Measurements from ENCODE around the gene EPYC. TPM values are rescaled to one million over a fixed set of nuclear protein-coding genes. Genes with fewer than 3 reads are reported as not detected.

EPYC gene
- total RNA-seq, 1 donor from 2014 or later, result not detected

GRCh38 chr12:90959032-90959431 is 45.7 kb downstream of the EPYC start:
- DNase-seq (ENCODE audit: extremely low read depth, low read depth, low spot score), result no peak

GRCh38 chr12:90958347-90958746 is 46.4 kb downstream of the EPYC start:
- DNase-seq (ENCODE audit: extremely low read depth, low read depth, low spot score), result no peak

GRCh38 chr12:90954921-90955320 is 49.9 kb downstream of the EPYC start, which contains the start of gene CCER1:
Gene CCER1, minus strand, starts transcription at chr12:90955176. Its CDS starts 434 bp downstream, at chr12:90954742.
- no peak for DNase-seq (ENCODE audit: extremely low read depth, low read depth, low spot score)

- no peak for DNase-seq (ENCODE audit: extremely low read depth, low read depth, low spot score)
These were observed 50.3 kb downstream of the EPYC start for GRCh38 chr12:90954428-90954827.

- no peak for DNase-seq (ENCODE audit: extremely low read depth, low read depth, low spot score)
These were observed 50.8 kb downstream of the EPYC start for GRCh38 chr12:90953956-90954421.

- no peak for DNase-seq (ENCODE audit: extremely low read depth, low read depth, low spot score)
These were observed 53.2 kb downstream of the EPYC start for GRCh38 chr12:90951432-90952105.

DNA sequence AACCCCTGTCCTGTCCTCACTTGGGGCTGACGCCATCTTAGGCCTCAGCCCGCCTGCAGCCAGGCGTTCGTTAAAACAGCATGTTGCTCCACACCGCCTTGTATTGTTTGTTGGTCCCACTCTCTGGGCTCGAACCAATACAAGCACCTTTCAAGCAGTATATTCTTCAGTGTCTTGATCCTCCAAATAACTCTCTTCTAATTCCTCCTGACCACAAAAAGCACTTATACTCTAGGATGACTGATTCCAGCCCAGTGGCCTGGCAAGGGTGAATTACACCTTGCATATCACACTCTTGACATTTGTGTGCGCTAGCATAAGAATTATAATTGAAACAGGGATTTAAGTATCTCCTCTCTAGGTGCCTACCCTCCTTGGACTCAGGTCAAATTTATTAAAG is 56.9 kb downstream of the EPYC start:
- no peak for DNase-seq (ENCODE audit: extremely low read depth, low read depth, low spot score)

GRCh38 chr12:90945070-90945649 is 59.6 kb downstream of the EPYC start:
- DNase-seq (ENCODE audit: extremely low read depth, low read depth, low spot score), result no peak

- no peak for DNase-seq (ENCODE audit: extremely low read depth, low read depth, low spot score)
These were observed 61.5 kb downstream of the EPYC start for GRCh38 chr12:90943255-90943654.

DNA sequence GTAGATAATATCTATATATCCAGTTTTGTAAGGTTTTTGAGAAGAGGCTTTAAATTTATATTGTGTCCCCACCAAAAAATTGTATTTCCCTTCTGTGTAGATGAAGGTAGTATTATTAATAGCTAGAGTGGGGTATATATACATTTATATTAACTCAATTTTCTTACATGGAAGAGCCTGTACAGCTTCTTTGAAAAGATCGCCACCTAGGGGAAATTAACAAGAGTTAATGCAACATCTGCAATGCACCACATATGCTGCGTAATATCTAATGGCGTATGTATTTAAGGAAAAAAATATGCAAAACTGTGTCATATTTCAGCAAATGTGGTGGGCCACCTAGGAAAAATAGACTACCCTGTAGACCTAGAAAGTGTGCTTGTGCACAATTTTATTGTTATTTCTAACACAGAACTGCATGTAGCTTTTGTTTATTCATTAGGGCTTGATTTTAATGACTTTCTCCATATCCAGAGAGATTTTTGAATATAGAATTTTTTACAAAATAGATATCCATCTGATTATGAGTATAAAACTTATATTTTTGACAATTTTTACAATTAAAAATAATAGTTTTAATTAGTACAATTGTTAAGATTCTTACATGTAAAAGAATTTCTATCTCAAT is 63.8 kb downstream of the EPYC start:
- DNase-seq (ENCODE audit: extremely low read depth, low read depth, low spot score), result no peak

GRCh38 chr12:90939382-90939781 is 65.4 kb downstream of the EPYC start:
- DNase-seq (ENCODE audit: extremely low read depth, low read depth, low spot score), result no peak

- peak; percentile 45 for DNase-seq (ENCODE audit: extremely low read depth, low read depth, low spot score)
These were observed 66.3 kb downstream of the EPYC start for GRCh38 chr12:90938451-90938850.

GRCh38 chr12:90937651-90938050 is 67.1 kb downstream of the EPYC start:
- DNase-seq (ENCODE audit: extremely low read depth, low read depth, low spot score), result no peak

DNA sequence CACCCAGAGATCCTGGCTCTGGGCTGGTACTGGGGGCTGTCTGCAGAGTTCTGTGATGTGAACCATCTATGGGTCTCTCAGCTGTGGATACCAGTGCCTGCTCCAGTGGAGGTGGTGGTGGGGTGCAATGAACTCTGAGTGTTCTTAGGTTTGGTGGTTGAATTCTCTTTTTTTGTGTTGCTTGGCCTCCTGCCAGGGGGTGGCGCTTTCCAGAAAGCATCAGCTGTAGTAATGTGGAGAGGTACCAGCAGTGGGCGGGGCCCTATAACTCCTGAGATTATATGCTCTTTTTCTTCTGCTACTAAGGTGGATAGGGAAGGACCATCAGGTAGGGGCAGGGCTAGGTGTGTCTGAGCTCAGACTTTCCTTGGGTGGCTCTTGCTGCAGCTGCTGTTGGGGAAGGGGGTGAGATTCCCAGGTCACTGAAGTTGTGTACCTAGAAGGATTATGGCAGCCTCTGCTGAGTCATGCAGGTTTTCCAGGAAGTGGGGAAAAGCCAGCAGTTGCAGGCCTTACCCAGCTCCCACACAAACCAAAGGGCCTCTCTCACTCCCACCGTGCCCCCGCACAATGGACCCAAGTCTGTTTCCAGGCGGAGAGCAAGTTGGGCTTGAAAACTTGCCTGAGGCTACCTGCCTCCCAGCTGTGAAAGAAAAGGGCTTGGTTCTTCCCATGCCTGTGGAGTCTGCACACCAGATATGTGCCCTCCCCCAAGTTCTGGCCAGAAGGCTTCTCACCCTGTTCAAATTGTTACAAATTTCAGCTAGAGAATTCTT is 68.4 kb downstream of the EPYC start:
- no peak for DNase-seq (ENCODE audit: extremely low read depth, low read depth, low spot score)

GRCh38 chr12:90925562-90925961 is 79.2 kb downstream of the EPYC start:
- DNase-seq (ENCODE audit: extremely low read depth, low read depth, low spot score), result no peak

GRCh38 chr12:90924406-90924805 is 80.4 kb downstream of the EPYC start:
- no peak for DNase-seq (ENCODE audit: extremely low read depth, low read depth, low spot score)

DNA sequence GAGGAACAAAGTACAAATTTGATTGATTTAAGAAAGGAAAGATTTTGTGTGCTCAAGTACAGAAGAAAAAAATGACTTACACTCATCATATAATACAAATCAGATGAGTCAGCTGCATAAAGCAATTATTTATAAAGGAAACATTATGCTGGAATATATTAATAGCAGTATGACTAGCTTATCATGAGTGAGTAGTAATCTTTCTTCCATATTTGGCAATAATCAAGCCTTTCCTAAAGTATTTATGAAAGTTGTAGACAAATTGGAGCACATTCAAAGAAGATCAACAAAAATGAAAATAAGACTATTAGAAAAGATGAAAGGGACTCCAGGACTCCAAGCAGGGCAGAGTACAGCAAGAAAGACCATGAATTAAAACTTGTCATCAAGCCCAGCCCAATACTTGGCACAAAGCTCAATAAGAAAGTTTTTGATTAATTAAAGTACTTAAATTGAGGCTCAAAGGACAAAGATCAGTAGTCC is 82.6 kb downstream of the EPYC start:
- DNase-seq (ENCODE audit: extremely low read depth, low read depth, low spot score), result no peak

GRCh38 chr12:90921536-90921935 is 83.2 kb downstream of the EPYC start:
- no peak for DNase-seq (ENCODE audit: extremely low read depth, low read depth, low spot score)

- DNase-seq (ENCODE audit: extremely low read depth, low read depth, low spot score), result no peak
These were observed 84.5 kb downstream of the EPYC start for GRCh38 chr12:90920222-90920621.

DNA sequence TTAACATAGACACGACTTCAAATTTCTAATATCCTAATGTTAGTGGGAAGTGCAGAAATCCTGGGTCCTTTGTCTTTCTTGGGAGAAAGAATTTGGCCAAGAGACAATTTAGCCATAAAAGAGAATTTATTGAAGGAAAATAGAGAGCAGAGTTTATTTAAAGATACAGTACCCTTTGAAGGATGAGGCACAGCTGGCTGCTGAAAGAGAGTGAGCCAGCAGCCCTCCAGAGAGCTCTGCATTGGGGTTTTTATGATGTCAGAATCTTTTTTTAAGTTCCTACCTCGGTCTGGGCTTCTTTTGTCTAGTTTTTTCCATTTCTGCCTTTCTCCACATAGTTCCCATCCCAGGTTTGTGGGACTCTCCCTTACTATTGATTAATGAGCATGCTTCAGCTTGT is 87.3 kb downstream of the EPYC start:
- DNase-seq (ENCODE audit: extremely low read depth, low read depth, low spot score), result no peak

DNA sequence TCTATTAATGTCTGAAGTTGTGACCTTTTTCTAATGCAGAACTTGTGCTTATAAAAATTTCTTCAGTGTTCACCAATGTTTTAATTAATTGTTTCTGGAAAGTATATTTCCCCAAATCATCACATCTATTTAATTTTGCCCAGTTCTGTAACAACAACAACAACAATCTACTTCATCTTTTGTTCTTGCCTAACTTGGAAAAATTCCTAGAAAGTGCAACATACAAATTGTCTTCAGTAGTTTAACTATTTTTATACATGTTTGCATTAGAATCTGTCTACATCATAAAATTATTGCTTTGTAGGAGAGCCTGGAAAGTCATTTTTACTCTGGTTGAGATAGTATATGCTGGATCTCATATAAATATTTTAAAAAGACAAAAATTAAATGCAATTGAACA is 88.3 kb downstream of the EPYC start:
- no peak for DNase-seq (ENCODE audit: extremely low read depth, low read depth, low spot score)
